Loucy (cell line): Measurements from ENCODE around the gene TEX35.

Source experiments
- H2AFZ ChIP-seq: fragments of 200-600 bp; sonication (generic); 2 replicates; pipeline ENCODE4 v1.6.0; 2016; ENCODE audit warnings: antibody characterized with exemption, mild to moderate bottlenecking, low read length, moderate library complexity
- H3F3A ChIP-seq: fragments of 200-600 bp; 2 replicates; pipeline ENCODE4 v1.6.0; 2016; ENCODE audit warnings: antibody characterized with exemption, low read depth, mild to moderate bottlenecking
- H3K27me3 ChIP-seq: fragments of 200-600 bp; sonication (generic); 2 replicates; pipeline ENCODE4 v1.6.1; 2014; ENCODE audit warnings: low read length, mild to moderate bottlenecking; ENCODE audit not compliant: insufficient read depth, poor library complexity, severe bottlenecking
- H3K36me3 ChIP-seq: fragments of 200-600 bp; sonication (generic); 2 replicates; pipeline ENCODE4 v1.6.1; 2016; ENCODE audit warnings: low read length; ENCODE audit not compliant: insufficient read depth
- H3K4me1 ChIP-seq: fragments of 200-600 bp; sonication (generic); 2 replicates; pipeline ENCODE4 v1.5.1; 2014; ENCODE audit warnings: low read length, mild to moderate bottlenecking; ENCODE audit not compliant: insufficient read depth, poor library complexity, severe bottlenecking
- H3K4me2 ChIP-seq: fragments of 200-600 bp; sonication (generic); 2 replicates; pipeline ENCODE4 v1.6.0; 2014; ENCODE audit warnings: antibody characterized with exemption, low read length, low read depth, mild to moderate bottlenecking; ENCODE audit not compliant: poor library complexity, severe bottlenecking
- H3K4me3 ChIP-seq: fragments of 200-600 bp; sonication (generic); 2 replicates; pipeline ENCODE4 v1.5.1; 2014; ENCODE audit warnings: low read length, mild to moderate bottlenecking, mixed read lengths; ENCODE audit not compliant: poor library complexity, severe bottlenecking
- H3K79me2 ChIP-seq: fragments of 200-600 bp; sonication (generic); 2 replicates; pipeline ENCODE4 v1.6.1; 2014; ENCODE audit warnings: low read length; ENCODE audit not compliant: insufficient read depth
- H3K9ac ChIP-seq: fragments of 200-600 bp; sonication (generic); 2 replicates; pipeline ENCODE4 v1.6.0; 2014; ENCODE audit warnings: mild to moderate bottlenecking, low read depth, low read length, moderate library complexity; ENCODE audit not compliant: poor library complexity, severe bottlenecking
- H3K9me2 ChIP-seq: fragments of 200-600 bp; sonication (generic); replicated peaks from 2 replicates; pipeline ENCODE4 v1.6.1; 2016; ENCODE audit warnings: low read depth, low read length, mixed read lengths
- H3K9me3 ChIP-seq: fragments of 200-600 bp; sonication (generic); 2 replicates; pipeline ENCODE4 v1.6.1; 2014; ENCODE audit warnings: mild to moderate bottlenecking, antibody characterized with exemption, low read length, low read depth; ENCODE audit not compliant: insufficient read depth
- H4K20me1 ChIP-seq: fragments of 200-600 bp; sonication (generic); 2 replicates; pipeline ENCODE4 v1.6.0; 2014; ENCODE audit warnings: antibody characterized with exemption, low read length, mild to moderate bottlenecking; ENCODE audit not compliant: insufficient read depth, poor library complexity, severe bottlenecking
- CTCF ChIP-seq: fragments of 200-600 bp; sonication (generic); conservative IDR thresholded peaks from 2 replicates; pipeline ENCODE4 v1.5.1; 2014; ENCODE audit warnings: mild to moderate bottlenecking, antibody characterized with exemption, low read length
- EZH2phosphoT487 ChIP-seq: fragments of 200-600 bp; IDR thresholded peaks from 2 replicates; pipeline ENCODE4 v1.6.1; 2018; ENCODE audit warnings: antibody characterized with exemption, mild to moderate bottlenecking, moderate library complexity, borderline replicate concordance

TEX35 gene

GRCh38 chr1:178521241-178521640 is 8.3 kb downstream of the TEX35 start:
- no peaks in the 10 kb centered on the region for H3K4me1 ChIP-seq
- no peak overlapping the region for H3K4me2 ChIP-seq
- no peaks in the 10 kb centered on the region for H3K36me3 ChIP-seq
- H3K9ac ChIP-seq: no peak overlapping the region
- H3K79me2 ChIP-seq: no peaks in the 10 kb centered on the region
- H3K4me3 ChIP-seq: no peak overlapping the region
- TF ChIP-seq CTCF (no peak), EZH2phosphoT487 (no peak)
- H4K20me1 ChIP-seq: no peaks in the 10 kb centered on the region
- H3K9me3 ChIP-seq: no peaks in the 10 kb centered on the region
- H3K27me3 ChIP-seq: no peaks in the 10 kb centered on the region
- no peaks in the 10 kb centered on the region for H3K9me2 ChIP-seq
- no peak overlapping the region for H2AFZ ChIP-seq
- no peaks in the 10 kb centered on the region for H3F3A ChIP-seq

GRCh38 chr1:178527117-178527516 is 14.2 kb downstream of the TEX35 start:
- no peaks in the 10 kb centered on the region for H3F3A ChIP-seq
- no peak overlapping the region for H3K4me3 ChIP-seq
- no peaks in the 10 kb centered on the region for H4K20me1 ChIP-seq
- no peak overlapping the region for H3K9ac ChIP-seq
- H3K9me2 ChIP-seq: no peaks in the 10 kb centered on the region
- no peak overlapping the region for H3K4me2 ChIP-seq
- no peaks in the 10 kb centered on the region for H3K27me3 ChIP-seq
- TF ChIP-seq EZH2phosphoT487: no peak
- no peak for TF ChIP-seq CTCF
- H3K79me2 ChIP-seq: no peaks in the 10 kb centered on the region
- no peak overlapping the region for H2AFZ ChIP-seq
- no peaks in the 10 kb centered on the region for H3K9me3 ChIP-seq
- H3K36me3 ChIP-seq: no peaks in the 10 kb centered on the region
- no peaks in the 10 kb centered on the region for H3K4me1 ChIP-seq

GRCh38 chr1:178528228-178528952 is 15.5 kb downstream of the TEX35 start:
- Histone ChIP-seq H2AFZ (no peak overlapping the region), H3K27me3 (no peaks in the 10 kb centered on the region), H3K79me2 (no peaks in the 10 kb centered on the region)

More at GRCh38 chr1:178528228-178528952, 15.5 kb downstream of the TEX35 start:
- H3K9ac ChIP-seq: no peak overlapping the region
- TF ChIP-seq EZH2phosphoT487 (no peak), CTCF (no peak)
- no peaks in the 10 kb centered on the region for H3F3A ChIP-seq
- H3K36me3 ChIP-seq: no peaks in the 10 kb centered on the region
- H3K9me3 ChIP-seq: no peaks in the 10 kb centered on the region
- H3K4me3 ChIP-seq: no peak overlapping the region
- H3K4me1 ChIP-seq: no peaks in the 10 kb centered on the region
- H3K9me2 ChIP-seq: no peaks in the 10 kb centered on the region
- H3K4me2 ChIP-seq: no peak overlapping the region
- no peaks in the 10 kb centered on the region for H4K20me1 ChIP-seq
